ENCODE data around the gene MAP4K3.

Gene MAP4K3

DNA sequence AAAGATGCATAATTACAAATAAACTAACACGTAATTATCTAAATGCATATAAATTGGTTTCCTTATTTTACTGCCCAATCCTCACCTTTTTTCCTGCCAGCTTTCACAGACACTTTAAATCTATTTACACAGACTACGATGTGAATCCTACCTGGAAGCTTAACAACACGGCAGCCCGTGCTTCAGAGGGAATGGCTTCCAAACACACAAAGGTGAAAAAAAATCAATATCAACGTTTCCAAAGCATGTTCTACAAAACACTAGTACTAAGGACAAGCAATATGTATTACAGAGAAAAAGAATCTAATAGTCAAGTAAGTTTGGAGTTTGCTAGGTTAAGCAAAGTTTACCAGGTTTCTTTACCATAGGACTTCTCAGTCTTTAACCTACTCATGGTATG is 4.4 kb downstream of the MAP4K3 start:
- Histone ChIP-seq H3K4me2 (ENCODE audit: low read length) (no peak overlapping the region), H3K4me3 (ENCODE audit: low read depth, low read length) (no peak overlapping the region), H3K79me2 (peaks cover 20% of the 10 kb centered on the region), H3K27me3 (ENCODE audit: control insufficient read depth, insufficient read depth, low read length) (no peaks in the 10 kb centered on the region), H3K4me1 (peaks cover 10% of the 10 kb centered on the region), H3K36me3 (ENCODE audit: control insufficient read depth, insufficient read depth, low read length) (no peaks in the 10 kb centered on the region), H3K27ac (no peak overlapping the region), H3K9ac (no peak overlapping the region), H2AFZ (no peak overlapping the region), H3K9me3 (ENCODE audit: control insufficient read depth, low read length) (no peaks in the 10 kb centered on the region)
- no peak for TF ChIP-seq CTCF (IDR thresholded peaks at IDR 0.05)

DNA sequence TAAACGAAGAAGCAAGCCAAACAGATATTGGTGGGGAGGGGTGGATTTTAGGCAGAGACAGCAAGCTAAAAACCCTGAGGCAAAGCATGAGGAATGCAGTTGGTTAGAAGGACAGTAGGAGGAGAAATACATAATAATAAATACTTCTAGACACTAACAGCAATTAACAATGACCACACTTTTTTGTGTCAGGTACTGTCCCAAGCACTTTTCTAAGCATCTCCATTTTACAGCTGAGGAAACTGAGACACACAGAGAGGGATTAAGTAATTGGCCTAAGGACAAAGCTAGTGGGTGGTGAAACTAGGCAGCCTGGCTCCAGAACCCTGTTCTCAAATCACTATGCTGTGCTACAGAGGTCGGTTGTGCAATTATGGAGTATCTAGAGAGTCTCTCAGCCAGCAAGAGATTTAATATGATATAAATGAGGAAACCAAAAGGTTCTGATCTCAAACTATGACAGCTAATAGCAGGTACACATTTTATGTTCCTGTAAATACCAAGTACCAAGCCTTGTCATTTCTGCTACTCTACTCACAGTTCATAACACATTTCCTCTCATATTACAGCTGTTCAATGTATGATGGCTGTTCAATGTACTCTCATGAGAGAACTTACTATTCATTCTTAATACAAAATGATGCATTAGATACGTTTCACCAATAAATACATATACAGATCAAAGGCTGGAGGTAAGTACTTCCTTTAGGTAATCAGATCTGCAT is 5.3 kb downstream of the MAP4K3 start:
- Histone ChIP-seq H3K79me2 (peaks cover 25% of the 10 kb centered on the region), H3K4me2 (ENCODE audit: low read length) (no peak overlapping the region), H3K27ac (no peak overlapping the region)

DNA sequence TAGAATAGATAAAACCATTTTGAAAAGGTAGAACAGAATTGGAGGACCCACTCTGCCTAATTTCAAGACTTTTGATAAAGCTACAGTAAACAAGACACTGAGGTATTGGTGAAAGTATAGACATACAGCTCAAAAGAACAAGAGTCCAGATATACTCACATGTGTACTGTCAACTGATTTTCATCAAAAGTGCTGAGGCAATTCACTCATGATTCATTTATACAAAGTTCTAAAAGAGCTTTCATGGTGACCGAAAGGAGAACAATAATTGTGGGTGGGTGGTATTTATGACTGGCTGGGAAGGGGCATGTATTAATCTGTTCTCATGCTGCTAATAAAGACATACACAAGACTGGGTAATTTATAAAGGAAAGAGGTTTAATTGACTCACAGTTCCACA is 7.3 kb downstream of the MAP4K3 start:
- Histone ChIP-seq H3K27ac (no peak overlapping the region), H3K27me3 (ENCODE audit: control insufficient read depth, insufficient read depth, low read length) (no peaks in the 10 kb centered on the region), H2AFZ (no peak overlapping the region), H3K4me1 (peaks cover 10% of the 10 kb centered on the region), H3K4me3 (ENCODE audit: low read depth, low read length) (no peak overlapping the region), H3K9ac (no peak overlapping the region), H3K9me3 (ENCODE audit: control insufficient read depth, low read length) (no peaks in the 10 kb centered on the region), H3K36me3 (ENCODE audit: control insufficient read depth, insufficient read depth, low read length) (no peaks in the 10 kb centered on the region), H3K4me2 (ENCODE audit: low read length) (no peak overlapping the region), H3K79me2 (peaks cover 22% of the 10 kb centered on the region)
- TF ChIP-seq CTCF (IDR thresholded peaks at IDR 0.05), result no peak

More for the DNA sequence above, 5.3 kb downstream of the MAP4K3 start:
- H2AFZ ChIP-seq, result no peak overlapping the region
- H3K9me3 ChIP-seq (ENCODE audit: control insufficient read depth, low read length), result no peaks in the 10 kb centered on the region
- H3K4me1 ChIP-seq, result peaks cover 10% of the 10 kb centered on the region
- no peak for TF ChIP-seq CTCF (IDR thresholded peaks at IDR 0.05)
- no peak overlapping the region for H3K9ac ChIP-seq
- H3K36me3 ChIP-seq (ENCODE audit: control insufficient read depth, insufficient read depth, low read length), result no peaks in the 10 kb centered on the region
- no peak overlapping the region for H3K4me3 ChIP-seq (ENCODE audit: low read depth, low read length)
- no peaks in the 10 kb centered on the region for H3K27me3 ChIP-seq (ENCODE audit: control insufficient read depth, insufficient read depth, low read length)

DNA sequence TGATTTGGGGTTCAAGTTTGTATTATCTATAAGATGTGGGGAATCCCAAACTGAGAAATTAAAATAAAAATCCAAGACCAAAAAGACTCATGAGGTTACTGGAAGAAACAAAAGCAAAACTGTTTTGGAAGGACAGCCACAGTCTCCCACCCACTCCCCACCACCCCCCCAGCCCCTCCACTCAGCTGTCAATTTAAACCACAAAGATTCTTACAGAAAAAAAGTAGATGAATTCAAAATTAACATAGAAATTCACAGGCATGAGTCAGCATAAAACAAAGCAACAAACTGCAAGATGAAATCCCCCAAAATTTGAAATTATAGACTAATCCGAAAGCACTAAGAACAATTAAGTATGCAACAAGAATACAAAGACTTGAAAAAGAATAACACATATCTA is 12.1 kb downstream of the MAP4K3 start:
- no peaks in the 10 kb centered on the region for H3K27me3 ChIP-seq (ENCODE audit: control insufficient read depth, insufficient read depth, low read length)
- no peak for TF ChIP-seq CTCF (IDR thresholded peaks at IDR 0.05)
- H3K9ac ChIP-seq, result no peak overlapping the region
- H3K27ac ChIP-seq, result no peak overlapping the region
- no peak overlapping the region for H3K4me3 ChIP-seq (ENCODE audit: low read depth, low read length)
- no peak overlapping the region for H2AFZ ChIP-seq
- H3K79me2 ChIP-seq, result peaks cover 37% of the 10 kb centered on the region
- H3K36me3 ChIP-seq (ENCODE audit: control insufficient read depth, insufficient read depth, low read length), result no peaks in the 10 kb centered on the region
- H3K4me1 ChIP-seq, result no peaks in the 10 kb centered on the region
- H3K4me2 ChIP-seq (ENCODE audit: low read length), result no peak overlapping the region
- H3K9me3 ChIP-seq (ENCODE audit: control insufficient read depth, low read length), result no peaks in the 10 kb centered on the region

- Histone ChIP-seq H3K27me3 (ENCODE audit: control insufficient read depth, insufficient read depth, low read length) (no peaks in the 10 kb centered on the region), H3K9me3 (ENCODE audit: control insufficient read depth, low read length) (no peaks in the 10 kb centered on the region), H3K4me3 (ENCODE audit: low read depth, low read length) (no peak overlapping the region), H2AFZ (no peak overlapping the region), H3K36me3 (ENCODE audit: control insufficient read depth, insufficient read depth, low read length) (no peaks in the 10 kb centered on the region), H3K4me1 (no peaks in the 10 kb centered on the region), H3K79me2 (peaks cover 33% of the 10 kb centered on the region), H3K27ac (no peak overlapping the region), H3K9ac (no peak overlapping the region), H3K4me2 (ENCODE audit: low read length) (no peak overlapping the region)
- TF ChIP-seq CTCF (IDR thresholded peaks at IDR 0.05), result no peak
These were observed 14.4 kb downstream of the MAP4K3 start for GRCh38 chr2:39422700-39423099.

All from parathyroid adenoma (tissue), 2 donors.